Ovary (tissue), 9 donors: ENCODE measurements around the gene GABBR2. TPM values are rescaled to one million over a fixed set of nuclear protein-coding genes. Genes with fewer than 3 reads are reported as not detected.

ENCODE experiments used
- DNase-seq, 5 donors: peaks; one replicate each; pipeline ENCODE4 v3.0.0-alpha.2; 2019 to 2020
- H3K27ac ChIP-seq, 2 donors: fragments of 200-600 bp; one replicate each; pipeline versions ENCODE4 v1.5.1 to v1.8.0; 2019 to 2022
- H3K27me3 ChIP-seq: fragments of 200-600 bp; one replicate; pipeline ENCODE4 v1.8.0; 2022
- H3K36me3 ChIP-seq: fragments of 200-600 bp; sonication (generic); one replicate; pipeline ENCODE4 v1.5.1; 2019
- H3K4me1 ChIP-seq: one replicate; pipeline ENCODE4 v1.8.1; 2013; ENCODE audit warnings: mild to moderate bottlenecking, moderate library complexity; ENCODE audit not compliant: insufficient read depth
- H3K4me3 ChIP-seq: fragments of 200-600 bp; sonication (generic); one replicate; pipeline ENCODE4 v1.5.1; 2017
- H3K9me3 ChIP-seq, 2 donors: fragments of 200-600 bp in 1 of 2; sonication (generic) in 1 of 2; one replicate each; pipeline versions ENCODE4 v1.5.1 to v1.8.1; 2013 to 2019; ENCODE audit warnings: mild to moderate bottlenecking in 1 of 2, moderate library complexity in 1 of 2
- CTCF ChIP-seq, 3 donors: fragments of 450-650 bp in 2 of 3; fragments of 200-600 bp in 1 of 3; IDR thresholded peaks; one replicate each; pipeline versions ENCODE4 v1.5.1 to v1.8.0; 2016 to 2022; ENCODE audit warnings: antibody characterized with exemption in 3 of 3, mild to moderate bottlenecking in 1 of 3
- EP300 ChIP-seq: sonication (generic); formaldehyde crosslinking; IDR thresholded peaks from one replicate; pipeline ENCODE4 v1.6.1; 2017; ENCODE audit warnings: antibody characterized with exemption
- POLR2A ChIP-seq: fragments of 450-650 bp; IDR thresholded peaks from one replicate; pipeline ENCODE4 v1.6.1; 2017; ENCODE audit warnings: antibody characterized with exemption, mild to moderate bottlenecking, moderate library complexity
- WGBS, 3 donors: extraction: QIAGEN DNeasy Blood & Tissue Kit in 1 of 3; methylation state at CpG; one replicate each; pipeline versions ENCODE4 v1.1.5 to v1.1.7; 2013 to 2017; 5-methylcytosine and 5-hydroxymethylcytosine counted together
- intact Hi-C, 4 donors: fragments of 100-400 bp; cut with DNase I; formaldehyde crosslinking; loops; one replicate each; pipeline versions ENCODE4 v1.11.0 to v1.15.1; 2022 to 2023
- polyA plus RNA-seq, 2 donors: library from polyadenylated mRNA; stranded (reverse); fragments of 200-250 nt in 1 of 2; fragments of 350-450 nt in 1 of 2; fragmentation: Illumina TruSeq in 1 of 2; extraction: RNeasy Lipid Tissue Mini Kit (QIAGEN cat#74804) in 1 of 2; gene quantifications; one replicate each; pipeline ENCODE4 v1.2.3, GENCODE V29; 2013 to 2014
- total RNA-seq, 7 donors: library from RNA; depleted of rRNA in 2 of 7; stranded (reverse); fragments of >200 nt in 2 of 7; fragmentation: NEBNext Ultra II Directional in 3 of 7; extraction: Animal tissue kit (Norgen Biotek cat#: 25700) in 3 of 7; gene quantifications; one replicate each; pipeline versions ENCODE4 v1.1.0 to v1.2.4, GENCODE V29; 2016 to 2023
- donor health status: DM: no; HTN: no; CAD: no; lungs with moderate emphysema.
- donor health status: DM: no; HTN: no; CAD: no.
- donor health status: Bipolar disorder and iron deficiency.
- donor health status: DM: yes; HTN: yes; CAD: no.
- donor health status: DM: no; HTN: no; CAD: no.
- donor health status: DM: yes; HTN: yes; CAD: no.

GABBR2 gene
- total and polyA plus RNA-seq, 9 donors, result 0.05 to 0.30 (median 0.22) TPM; not detected in 6

GRCh38 chr9:98302938-98303632, 405.6 kb downstream of the GABBR2 start:
- no peak for DNase-seq
- TF ChIP-seq POLR2A (no peak), EP300 (no peak), CTCF (IDR thresholded peaks at IDR 0.05) (no peak)
- H3K9me3 ChIP-seq, result no peaks in the 10 kb centered on the region
- no peaks in the 10 kb centered on the region for H3K36me3 ChIP-seq
- WGBS, 3 donors, result 86 to 90% (median 89%) methylated on average over 13 of the region's 13 CpGs
- no peak overlapping the region for H3K27ac ChIP-seq
- H3K4me1 ChIP-seq, result peaks cover 1% of the 10 kb centered on the region
- H3K27me3 ChIP-seq, result no peaks in the 10 kb centered on the region
- intact Hi-C loops, result no loop called here
- no peak overlapping the region for H3K4me3 ChIP-seq

GRCh38 chr9:98302150-98302549, 406.6 kb downstream of the GABBR2 start:
- no peaks in the 10 kb centered on the region for H3K9me3 ChIP-seq
- TF ChIP-seq POLR2A (no peak), CTCF (IDR thresholded peaks at IDR 0.05) (no peak), EP300 (no peak)
- peaks cover 1% of the 10 kb centered on the region for H3K4me1 ChIP-seq
- intact Hi-C loops, result no loop called here
- H3K27me3 ChIP-seq, result no peaks in the 10 kb centered on the region
- no peak overlapping the region for H3K4me3 ChIP-seq
- H3K27ac ChIP-seq, result no peak overlapping the region
- no peak for DNase-seq
- H3K36me3 ChIP-seq, result no peaks in the 10 kb centered on the region
- WGBS, 3 donors, result 26 to 34% (median 31%) methylated on average over 5 of the region's 5 CpGs

- Histone ChIP-seq H3K27ac (no peak overlapping the region), H3K27me3 (no peaks in the 10 kb centered on the region), H3K4me1 (peaks cover 1% of the 10 kb centered on the region), H3K9me3 (no peaks in the 10 kb centered on the region), H3K4me3 (no peak overlapping the region), H3K36me3 (no peaks in the 10 kb centered on the region)
- 85 to 88% (median 88%) methylated on average over 3 of the region's 3 CpGs for WGBS, 3 donors
- DNase-seq, result no peak
- TF ChIP-seq POLR2A (no peak), CTCF (IDR thresholded peaks at IDR 0.05) (no peak)
- intact Hi-C loops, result no loop called here
These were observed 408.1 kb downstream of the GABBR2 start for GRCh38 chr9:98300611-98301010.

- no peak for DNase-seq
- Histone ChIP-seq H3K36me3 (no peaks in the 10 kb centered on the region), H3K9me3 (no peaks in the 10 kb centered on the region), H3K27me3 (no peaks in the 10 kb centered on the region), H3K4me1 (peaks cover 1% of the 10 kb centered on the region), H3K27ac (no peak overlapping the region), H3K4me3 (no peak overlapping the region)
- TF ChIP-seq EP300 (no peak), CTCF (IDR thresholded peaks at IDR 0.05) (no peak), POLR2A (no peak)
- intact Hi-C loops, result no loop called here
These were observed 410.3 kb downstream of the GABBR2 start for GRCh38 chr9:98298476-98298875.
